Measurements from ENCODE around the gene FGGY. TPM values are rescaled to one million over a fixed set of nuclear protein-coding genes. Genes with fewer than 3 reads are reported as not detected.

The FGGY gene
- total and polyA plus RNA-seq, 11 donors = 7.2 to 42.9 (median 32.0) TPM

DNA sequence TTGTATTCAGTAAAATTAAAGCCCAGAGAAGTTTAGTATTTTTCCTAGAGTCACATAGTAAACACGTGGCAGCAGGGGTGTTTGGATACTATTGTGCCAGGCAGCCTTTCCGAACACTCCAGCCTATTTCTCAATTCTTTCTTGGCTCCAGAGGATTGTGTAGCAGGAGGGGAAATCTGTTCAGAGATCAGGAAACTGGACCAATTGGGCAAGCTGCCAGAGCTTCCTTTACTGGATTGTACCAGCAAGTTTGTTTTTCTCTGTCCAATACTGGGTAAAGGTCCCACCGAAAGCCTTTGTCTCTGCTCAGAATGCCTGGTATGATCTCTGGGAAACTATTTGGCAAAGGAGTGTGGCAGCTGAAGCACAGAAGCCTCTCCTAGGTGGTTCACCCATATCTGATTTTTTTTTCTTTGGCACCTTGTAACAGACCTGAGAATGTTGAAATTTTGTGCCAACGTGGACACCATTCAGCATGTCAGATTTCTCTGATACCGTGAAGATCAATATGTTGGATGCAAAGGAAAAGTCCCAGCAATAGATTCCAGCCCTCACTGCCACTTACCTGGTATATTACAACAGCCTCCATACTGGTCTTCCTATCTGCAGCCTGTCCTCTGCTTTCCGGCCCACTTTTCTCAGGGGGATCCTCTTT lies 126.2 kb downstream of the FGGY start:
- H3K27ac ChIP-seq = peak overlapping the region in 1 of 12 donors; percentile 42

DNA sequence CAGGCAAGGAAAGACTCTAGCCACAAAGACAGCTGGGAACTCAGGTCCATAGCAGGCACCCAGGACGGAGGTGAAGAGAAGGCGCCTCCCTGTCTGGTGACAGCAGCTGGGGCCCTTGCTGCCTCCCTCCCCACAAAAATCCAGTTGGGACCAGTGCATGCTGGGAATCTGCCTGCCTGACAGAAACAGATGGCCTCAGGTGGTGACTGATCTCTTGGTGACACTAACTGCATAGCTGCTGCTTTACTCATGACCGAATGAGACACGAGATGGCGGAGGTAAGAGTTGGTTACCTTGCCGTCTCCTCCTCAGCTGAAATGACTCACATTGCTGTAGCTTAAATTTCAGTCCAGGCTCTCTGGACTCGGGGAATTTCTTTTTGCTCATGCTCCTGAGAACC lies 130.3 kb downstream of the FGGY start:
- peak overlapping the region in 1 of 12 donors; percentile 45 for H3K27ac ChIP-seq
- ATAC-seq = peak in 3 of 4 donors; percentile 27 to 80 (median 52)
- intact Hi-C loops (cut with DNase I) = no loop called here
- peaks cover 0 to 20% (median 10%) of the 10 kb centered on the region in 12 donors for H3K4me1 ChIP-seq
- 62 to 77% (median 71%) methylated on average over 7 of the region's 7 CpGs for WGBS, 4 donors
- no peaks in the 10 kb centered on the region for H3K27me3 ChIP-seq
- DNase-seq = peak in 2 of 5 donors; percentile 31 to 40
- H3K9me3 ChIP-seq = no peaks in the 10 kb centered on the region
- H3K4me3 ChIP-seq = no peak overlapping the region
- TF ChIP-seq, protein P1, sequence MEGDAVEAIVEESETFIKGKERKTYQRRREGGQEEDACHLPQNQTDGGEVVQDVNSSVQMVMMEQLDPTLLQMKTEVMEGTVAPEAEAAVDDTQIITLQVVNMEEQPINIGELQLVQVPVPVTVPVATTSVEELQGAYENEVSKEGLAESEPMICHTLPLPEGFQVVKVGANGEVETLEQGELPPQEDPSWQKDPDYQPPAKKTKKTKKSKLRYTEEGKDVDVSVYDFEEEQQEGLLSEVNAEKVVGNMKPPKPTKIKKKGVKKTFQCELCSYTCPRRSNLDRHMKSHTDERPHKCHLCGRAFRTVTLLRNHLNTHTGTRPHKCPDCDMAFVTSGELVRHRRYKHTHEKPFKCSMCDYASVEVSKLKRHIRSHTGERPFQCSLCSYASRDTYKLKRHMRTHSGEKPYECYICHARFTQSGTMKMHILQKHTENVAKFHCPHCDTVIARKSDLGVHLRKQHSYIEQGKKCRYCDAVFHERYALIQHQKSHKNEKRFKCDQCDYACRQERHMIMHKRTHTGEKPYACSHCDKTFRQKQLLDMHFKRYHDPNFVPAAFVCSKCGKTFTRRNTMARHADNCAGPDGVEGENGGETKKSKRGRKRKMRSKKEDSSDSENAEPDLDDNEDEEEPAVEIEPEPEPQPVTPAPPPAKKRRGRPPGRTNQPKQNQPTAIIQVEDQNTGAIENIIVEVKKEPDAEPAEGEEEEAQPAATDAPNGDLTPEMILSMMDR (IDR thresholded peaks at IDR 0.05) = no peak
- TF ChIP-seq POLR2A (IDR thresholded peaks at IDR 0.05) = no peak
- no peaks in the 10 kb centered on the region for H3K36me3 ChIP-seq

More for the DNA sequence above, 126.2 kb downstream of the FGGY start:
- DNase-seq (peak in 4 of 5 donors; percentile 63 to 77 (median 66)), ATAC-seq (peak; percentile 22 to 81 (median 60))
- no peak for TF ChIP-seq POLR2A (IDR thresholded peaks at IDR 0.05)
- TF ChIP-seq, protein P1 (IDR thresholded peaks at IDR 0.05) = no peak
- H3K9me3 ChIP-seq = no peaks in the 10 kb centered on the region
- intact Hi-C loops (cut with DNase I) = no loop called here
- H3K4me1 ChIP-seq = peaks cover 0 to 27% (median 15%) of the 10 kb centered on the region in 12 donors
- H3K4me3 ChIP-seq = no peak overlapping the region
- H3K36me3 ChIP-seq = no peaks in the 10 kb centered on the region
- no peaks in the 10 kb centered on the region for H3K27me3 ChIP-seq
- WGBS, 4 donors = 41 to 63% (median 48%) methylated on average over 6 of the region's 6 CpGs

DNA sequence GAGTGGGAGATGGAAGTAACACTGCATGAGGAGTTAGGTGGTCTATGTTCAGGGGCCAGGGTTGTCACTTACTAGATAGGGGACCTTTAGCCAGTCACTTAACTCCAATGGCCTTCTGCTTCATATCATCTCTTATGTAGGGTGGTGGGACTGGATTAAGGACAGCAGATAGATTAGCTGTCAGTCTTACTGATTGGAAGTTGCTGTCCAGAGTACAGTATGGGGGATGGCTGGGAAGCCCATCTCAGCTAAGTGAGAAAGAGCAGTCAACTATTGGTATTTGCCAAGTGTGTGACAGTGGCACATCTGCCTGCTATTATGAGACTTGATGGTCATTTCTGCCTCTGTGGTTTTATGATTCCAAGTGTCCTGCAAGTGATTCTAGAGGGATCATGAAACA lies 130.9 kb downstream of the FGGY start:
- no peak overlapping the region for H3K27ac ChIP-seq
- H3K4me3 ChIP-seq = no peak overlapping the region
- no peak for ATAC-seq
- H3K36me3 ChIP-seq = no peaks in the 10 kb centered on the region
- TF ChIP-seq, protein P1 (IDR thresholded peaks at IDR 0.05) = no peak
- no peak for TF ChIP-seq POLR2A (IDR thresholded peaks at IDR 0.05)
- DNase-seq = no peak
- intact Hi-C loops (cut with DNase I) = no loop called here
- H3K27me3 ChIP-seq = no peaks in the 10 kb centered on the region
- H3K4me1 ChIP-seq = peaks cover 0 to 15% (median 4%) of the 10 kb centered on the region in 12 donors
- H3K9me3 ChIP-seq = no peaks in the 10 kb centered on the region

DNA sequence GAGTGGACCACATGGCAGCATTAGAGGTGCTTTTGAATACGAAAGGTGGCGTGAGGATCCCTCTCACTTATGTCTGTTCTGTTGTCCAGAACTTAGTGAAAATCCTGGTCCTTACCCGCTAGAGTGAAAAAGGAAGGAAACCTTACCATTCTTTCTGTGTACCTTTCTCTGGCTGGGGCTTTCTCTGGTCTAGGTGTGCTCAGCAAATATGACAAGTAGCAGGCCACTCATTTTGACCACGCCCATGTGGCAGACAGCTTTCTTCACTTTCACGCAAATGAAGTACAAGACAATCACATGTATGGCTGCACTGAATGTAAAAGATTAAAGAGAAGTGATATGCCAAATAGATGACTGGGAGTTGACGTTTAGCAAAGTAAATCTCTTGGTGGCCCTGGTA lies 131.9 kb downstream of the FGGY start:
- no peak for TF ChIP-seq POLR2A (IDR thresholded peaks at IDR 0.05)
- TF ChIP-seq, protein P1 (IDR thresholded peaks at IDR 0.05) = no peak
- Histone ChIP-seq H3K36me3 (no peaks in the 10 kb centered on the region), H3K4me1 (peaks cover 0 to 18% (median 5%) of the 10 kb centered on the region in 12 donors), H3K27ac (no peak overlapping the region), H3K9me3 (no peaks in the 10 kb centered on the region), H3K4me3 (no peak overlapping the region), H3K27me3 (no peaks in the 10 kb centered on the region)
- 90 to 96% (median 93%) methylated on average over 6 of the region's 6 CpGs for WGBS, 4 donors
- DNase-seq (no peak), ATAC-seq (no peak)
- intact Hi-C loops (cut with DNase I) = no loop called here
